Measurements from ENCODE around the gene ADAM21. TPM values are rescaled to one million over a fixed set of nuclear protein-coding genes. Genes with fewer than 3 reads are reported as not detected.
"Not testable (repeated sequence)": the region's sequence is repeated elsewhere in the genome, so short reads cannot be mapped to it uniquely, and the experiment has no call there.

ADAM21 gene
- total and polyA plus RNA-seq, 2 donors (not counting 1 experiment from before 2014, with no cell fraction given), result not detected

- Histone ChIP-seq H3K4me3 (ENCODE audit: control extremely low read depth in 1 of 5, extremely low read depth in 1 of 5, insufficient read depth in 1 of 5, low read depth in 2 of 5, low read length in 4 of 5) (no peak overlapping the region), H3K36me3 (replicated peaks in 1 of 2; ENCODE audit: control extremely low read depth in 1 of 2, control insufficient read depth in 1 of 2, extremely low read depth in 1 of 2, insufficient read depth in 2 of 2, low read length in 1 of 2) (no peaks in the 10 kb centered on the region), H3K27me3 (replicated peaks in 1 of 4; ENCODE audit: control extremely low read depth in 1 of 4, control insufficient read depth in 3 of 4, insufficient read depth in 4 of 4, low read length in 3 of 4) (no peaks in the 10 kb centered on the region), H4K20me1 (ENCODE audit: control insufficient read depth, insufficient read depth, low read length, poor library complexity, severe bottlenecking) (no peaks in the 10 kb centered on the region), H3K4me1 (ENCODE audit: control insufficient read depth in 2 of 2, insufficient read depth in 2 of 2, low read length in 2 of 2) (no peaks in the 10 kb centered on the region), H3K4me2 (replicated peaks; ENCODE audit: low read depth, low read length, poor library complexity, severe bottlenecking) (no peak overlapping the region), H3K27ac (ENCODE audit: low read length in 2 of 2) (no peak overlapping the region), H3K79me2 (ENCODE audit: control insufficient read depth, insufficient read depth, low read length) (no peaks in the 10 kb centered on the region), H3K9ac (ENCODE audit: low read length) (no peak overlapping the region), H3K9me3 (ENCODE audit: control extremely low read depth in 1 of 3, control insufficient read depth in 2 of 3, insufficient read depth in 1 of 3, low read length in 2 of 3) (peaks cover 0 to 8% (median 1%) of the 10 kb centered on the region in 3 donors), H2AFZ (ENCODE audit: insufficient read depth, low read depth, low read length, poor library complexity, severe bottlenecking) (no peak overlapping the region)
- ChIA-PET POLR2A (no interaction called here), CTCF (interaction anchor here (0.6 kb wide), 1 partner anchor 251 kb away, joined by 3 read pairs; no protein-coding TSS in a partner anchor)
- Mint-ChIP-seq H3K27me3 (no peaks in the 10 kb centered on the region), H3K4me1 (no peaks in the 10 kb centered on the region), H3K27ac (no peak overlapping the region), H3K4me3 (no peak overlapping the region), H3K9me3 (ENCODE audit: insufficient read depth) (peaks cover 3% of the 10 kb centered on the region)
- intact Hi-C loops (cut with micrococcal nuclease), result no loop called here
- DNase-seq (no peak), ATAC-seq (ENCODE audit: low read depth) (no peak)
- TF ChIP-seq EZH2 (IDR thresholded peaks at IDR 0.05; ENCODE audit: borderline replicate concordance, insufficient read depth, low read depth, low read length, poor library complexity, severe bottlenecking) (no peak), CTCF (IDR thresholded peaks at IDR 0.05) (no peak)
- 51% methylated on average over 2 of the region's 4 CpGs for WGBS (ENCODE audit: insufficient coverage)
Observed at GRCh38 chr14:70472253-70473159, 20.5 kb downstream of the ADAM21 start.

- Histone ChIP-seq H3K27me3 (replicated peaks in 1 of 4; ENCODE audit: control extremely low read depth in 1 of 4, control insufficient read depth in 3 of 4, insufficient read depth in 4 of 4, low read length in 3 of 4) (no peaks in the 10 kb centered on the region), H3K27ac (ENCODE audit: low read length in 2 of 2) (no peak overlapping the region), H3K4me2 (replicated peaks; ENCODE audit: low read depth, low read length, poor library complexity, severe bottlenecking) (no peak overlapping the region), H3K79me2 (ENCODE audit: control insufficient read depth, insufficient read depth, low read length) (no peaks in the 10 kb centered on the region), H2AFZ (ENCODE audit: insufficient read depth, low read depth, low read length, poor library complexity, severe bottlenecking) (no peak overlapping the region), H4K20me1 (ENCODE audit: control insufficient read depth, insufficient read depth, low read length, poor library complexity, severe bottlenecking) (no peaks in the 10 kb centered on the region), H3K9me3 (ENCODE audit: control extremely low read depth in 1 of 3, control insufficient read depth in 2 of 3, insufficient read depth in 1 of 3, low read length in 2 of 3) (peaks cover 0 to 8% (median 1%) of the 10 kb centered on the region in 3 donors), H3K9ac (ENCODE audit: low read length) (no peak overlapping the region), H3K4me3 (ENCODE audit: control extremely low read depth in 1 of 5, extremely low read depth in 1 of 5, insufficient read depth in 1 of 5, low read depth in 2 of 5, low read length in 4 of 5) (no peak overlapping the region), H3K4me1 (ENCODE audit: control insufficient read depth in 2 of 2, insufficient read depth in 2 of 2, low read length in 2 of 2) (no peaks in the 10 kb centered on the region), H3K36me3 (replicated peaks in 1 of 2; ENCODE audit: control extremely low read depth in 1 of 2, control insufficient read depth in 1 of 2, extremely low read depth in 1 of 2, insufficient read depth in 2 of 2, low read length in 1 of 2) (no peaks in the 10 kb centered on the region)
- intact Hi-C loops (cut with micrococcal nuclease), result no loop called here
- Mint-ChIP-seq H3K27ac (no peak overlapping the region), H3K9me3 (ENCODE audit: insufficient read depth) (peaks cover 3% of the 10 kb centered on the region), H3K27me3 (no peaks in the 10 kb centered on the region), H3K4me1 (no peaks in the 10 kb centered on the region), H3K4me3 (no peak overlapping the region)
- ATAC-seq (ENCODE audit: low read depth) (no peak), DNase-seq (no peak)
- WGBS (ENCODE audit: insufficient coverage), result no CpG with 5 or more reads among the region's 2 CpGs
- ChIA-PET POLR2A (no interaction called here), CTCF (no interaction called here)
- no peak for TF ChIP-seq EZH2 (IDR thresholded peaks at IDR 0.05; ENCODE audit: borderline replicate concordance, insufficient read depth, low read depth, low read length, poor library complexity, severe bottlenecking)
- TF ChIP-seq CTCF (IDR thresholded peaks at IDR 0.05), result no peak
Observed at GRCh38 chr14:70473825-70474224, 21.9 kb downstream of the ADAM21 start.

GRCh38 chr14:70475459-70475858, 23.5 kb downstream of the ADAM21 start:
- H3K79me2 ChIP-seq (ENCODE audit: control insufficient read depth, insufficient read depth, low read length); H3K9me3 ChIP-seq (ENCODE audit: control extremely low read depth in 1 of 3, control insufficient read depth in 2 of 3, insufficient read depth in 1 of 3, low read length in 2 of 3); H3K4me1 ChIP-seq (ENCODE audit: control insufficient read depth in 2 of 2, insufficient read depth in 2 of 2, low read length in 2 of 2); H3K9ac ChIP-seq (ENCODE audit: low read length); CTCF ChIA-PET; H4K20me1 ChIP-seq (ENCODE audit: control insufficient read depth, insufficient read depth, low read length, poor library complexity, severe bottlenecking); H3K9me3 Mint-ChIP-seq (ENCODE audit: insufficient read depth); H3K4me3 Mint-ChIP-seq; POLR2A ChIA-PET; ATAC-seq (ENCODE audit: low read depth); H3K27me3 ChIP-seq (replicated peaks in 1 of 4; ENCODE audit: control extremely low read depth in 1 of 4, control insufficient read depth in 3 of 4, insufficient read depth in 4 of 4, low read length in 3 of 4); H3K4me3 ChIP-seq (ENCODE audit: control extremely low read depth in 1 of 5, extremely low read depth in 1 of 5, insufficient read depth in 1 of 5, low read depth in 2 of 5, low read length in 4 of 5); H2AFZ ChIP-seq (ENCODE audit: insufficient read depth, low read depth, low read length, poor library complexity, severe bottlenecking); H3K27me3 Mint-ChIP-seq; H3K4me1 Mint-ChIP-seq; DNase-seq; H3K27ac ChIP-seq (ENCODE audit: low read length in 2 of 2); H3K27ac Mint-ChIP-seq; intact Hi-C loops (cut with micrococcal nuclease); H3K4me2 ChIP-seq (replicated peaks; ENCODE audit: low read depth, low read length, poor library complexity, severe bottlenecking); H3K36me3 ChIP-seq (replicated peaks in 1 of 2; ENCODE audit: control extremely low read depth in 1 of 2, control insufficient read depth in 1 of 2, extremely low read depth in 1 of 2, insufficient read depth in 2 of 2, low read length in 1 of 2): not testable (repeated sequence)
- 100% methylated on average over 8 of the region's 13 CpGs for WGBS (ENCODE audit: insufficient coverage)
